NCI-H526 treated with DMSO at 0.1 percent for 48 hours (cell line): ENCODE results near the gene KRTAP9-3.
"Not testable (repeated sequence)": the region's sequence is repeated elsewhere in the genome, so short reads cannot be mapped to it uniquely, and the experiment has no call there.

Source experiments
- DNase-seq: peaks from one replicate; lab custom pipeline; 2025; lab: John Stamatoyannopoulos, UW

KRTAP9-3 gene

DNA sequence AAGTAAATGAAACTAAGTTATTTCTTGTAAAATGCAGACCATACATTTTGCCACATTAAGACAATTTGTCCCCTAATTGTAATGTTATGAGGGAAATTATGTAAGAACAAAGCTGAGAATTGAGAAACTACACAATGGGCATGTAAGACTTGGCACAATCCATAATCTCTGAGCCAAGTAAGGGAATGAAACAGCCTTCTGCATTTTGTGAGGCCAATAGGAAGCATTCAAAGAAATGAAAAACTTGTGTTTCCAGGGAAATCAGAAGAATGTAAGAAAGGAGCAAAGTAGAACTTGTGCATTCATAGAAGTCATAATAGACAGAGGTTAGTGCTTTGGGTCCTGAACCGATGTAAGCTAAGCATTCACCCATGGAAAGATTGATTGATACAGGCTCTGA is 19.0 kb downstream of the KRTAP9-3 start:
- no peak for DNase-seq

DNA sequence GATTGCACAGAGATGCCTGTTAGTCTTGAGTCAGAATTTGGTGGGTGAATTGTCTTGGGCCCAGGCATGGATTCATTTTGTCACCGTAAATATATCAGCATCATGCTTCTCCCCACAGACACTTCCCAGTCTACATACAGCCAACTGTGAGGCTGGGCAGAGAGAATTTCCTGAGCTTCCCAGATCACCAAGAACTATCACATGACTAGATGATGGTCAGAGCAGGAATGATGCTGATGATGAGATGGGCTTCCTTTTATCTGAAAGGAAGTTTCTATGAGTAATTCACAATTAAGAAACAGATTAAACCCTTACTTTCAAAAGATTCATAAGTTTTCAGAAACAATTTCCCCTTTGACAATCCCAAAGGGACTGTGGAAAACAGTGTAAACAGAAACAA is 22.6 kb downstream of the KRTAP9-3 start:
- no peak for DNase-seq

DNA sequence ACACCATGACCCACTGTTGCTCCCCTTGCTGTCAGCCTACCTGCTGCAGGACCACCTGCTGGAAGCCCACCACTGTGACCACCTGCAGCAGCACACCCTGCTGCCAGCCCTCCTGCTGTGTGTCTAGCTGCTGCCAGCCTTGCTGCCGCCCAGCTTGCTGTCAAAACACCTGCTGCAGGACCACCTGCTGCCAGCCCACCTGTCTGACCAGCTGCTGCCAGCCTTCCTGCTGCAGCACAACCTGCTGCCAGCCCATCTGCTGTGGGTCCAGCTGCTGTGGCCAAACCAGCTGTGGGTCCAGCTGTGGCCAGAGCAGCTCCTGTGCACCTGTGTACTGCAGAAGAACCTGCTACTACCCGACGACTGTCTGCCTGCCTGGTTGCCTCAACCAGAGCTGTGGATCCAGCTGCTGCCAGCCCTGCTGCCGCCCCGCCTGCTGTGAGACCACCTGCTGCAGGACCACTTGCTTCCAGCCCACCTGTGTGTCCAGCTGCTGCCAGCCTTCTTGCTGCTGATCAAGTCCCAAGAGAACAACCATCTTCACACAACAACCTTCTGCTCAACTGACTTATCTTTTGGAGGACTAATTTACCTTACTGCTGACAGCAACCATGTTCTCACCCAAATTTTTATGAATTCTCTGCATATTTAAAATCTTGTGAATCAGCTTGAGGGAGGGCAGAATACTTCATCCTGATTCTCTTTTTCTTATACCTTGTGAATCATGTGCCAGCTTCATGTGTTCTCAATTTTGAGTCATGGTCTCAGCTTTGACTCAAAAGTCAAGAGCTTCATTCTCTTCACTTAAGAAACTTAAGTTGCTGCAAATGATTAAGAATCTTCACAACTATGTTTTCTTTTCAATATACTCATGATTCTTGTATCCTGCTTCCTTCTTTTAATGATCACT is 23.4 kb downstream of the KRTAP9-3 start, which contains the start of gene KRTAP9-9:
KRTAP9-9 (plus strand) TSS at position 4 of the 910 bp plus-strand sequence.
- DNase-seq, result not testable (repeated sequence)

DNA sequence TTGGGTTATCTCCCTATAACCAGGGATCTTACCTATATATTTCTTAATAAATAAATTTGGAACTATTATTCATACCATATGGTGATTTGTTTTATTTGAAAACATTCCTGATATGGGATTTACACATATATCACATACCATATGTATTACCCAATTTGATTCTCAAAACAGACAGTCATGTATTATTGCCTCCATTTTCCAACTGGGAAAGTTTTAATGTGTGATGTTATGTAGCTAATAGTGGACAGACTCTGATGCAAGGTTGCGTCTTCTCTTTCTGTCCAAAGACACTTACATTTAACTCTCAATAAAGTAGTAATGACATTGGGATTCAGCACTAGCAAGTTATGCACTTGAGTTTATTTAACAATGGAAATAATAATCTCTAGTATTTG is 24.0 kb downstream of the KRTAP9-3 start:
- no peak for DNase-seq

DNA sequence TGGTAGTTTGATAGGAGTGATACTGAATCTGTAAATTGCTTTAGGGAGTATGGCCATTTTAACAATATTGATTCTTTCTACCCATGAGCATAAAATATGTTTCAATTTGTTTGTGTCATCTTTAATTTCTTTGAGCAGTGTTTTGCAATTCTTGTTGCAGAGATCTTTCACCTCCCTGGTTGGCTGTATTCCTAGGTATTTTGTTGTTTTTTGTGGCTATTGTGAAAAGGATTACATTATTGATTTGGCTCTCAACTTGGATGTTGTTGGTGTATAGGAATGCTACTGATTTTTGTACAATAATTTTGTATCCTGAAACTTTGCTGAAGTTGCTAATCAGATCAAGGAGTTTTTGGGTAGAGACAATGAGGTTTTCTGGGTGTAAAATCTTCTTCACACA is 26.2 kb downstream of the KRTAP9-3 start:
- DNase-seq, result no peak

- no peak for DNase-seq
Observed at GRCh38 chr17:41263212-41263611, 31.0 kb downstream of the KRTAP9-3 start.

DNA sequence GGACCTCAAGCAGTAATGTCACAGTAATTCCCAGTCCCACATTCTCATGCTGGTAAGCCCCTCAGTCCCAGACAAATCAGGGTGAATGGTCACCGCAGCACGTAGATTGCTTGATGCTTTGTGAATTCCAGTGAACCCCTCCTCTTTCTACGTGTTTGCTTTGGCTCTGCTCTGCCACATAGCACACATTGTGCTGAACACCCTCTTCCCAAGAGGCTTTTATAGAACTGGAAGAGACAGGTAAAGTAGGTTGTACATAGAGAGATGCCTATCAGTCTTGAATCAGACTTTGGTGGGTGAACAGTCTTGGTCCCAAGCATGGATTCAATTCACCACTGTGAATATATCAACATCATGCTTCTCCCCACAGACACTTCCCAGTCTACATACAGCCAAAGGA is 32.4 kb downstream of the KRTAP9-3 start:
- no peak for DNase-seq

DNA sequence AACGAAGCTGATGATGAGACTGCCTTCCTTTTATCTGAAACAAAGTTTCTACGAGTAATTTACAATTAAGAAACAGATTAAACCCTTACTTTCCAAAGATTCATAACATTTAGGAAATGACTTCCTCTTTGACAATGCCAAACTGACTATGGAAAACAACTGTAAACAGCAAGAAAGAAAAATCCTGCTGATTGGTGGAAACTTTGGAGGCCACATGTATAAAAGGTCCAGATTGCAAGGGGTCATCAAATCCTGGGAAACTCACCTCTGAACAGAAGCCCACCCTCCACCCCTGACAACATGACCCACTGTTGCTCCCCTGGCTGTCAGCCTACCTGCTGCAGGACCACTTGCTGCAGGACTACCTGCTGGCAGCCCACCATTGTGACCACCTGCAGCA is 32.8 kb downstream of the KRTAP9-3 start, which contains the start of gene KRTAP9-6:
KRTAP9-6 (plus strand) TSS at position 301 of the 400 bp plus-strand sequence; CDS start at position 301, 0 bp downstream.
- no peak for DNase-seq

- DNase-seq, result no peak
Observed at GRCh38 chr17:41267711-41268110, 35.5 kb downstream of the KRTAP9-3 start.

DNA sequence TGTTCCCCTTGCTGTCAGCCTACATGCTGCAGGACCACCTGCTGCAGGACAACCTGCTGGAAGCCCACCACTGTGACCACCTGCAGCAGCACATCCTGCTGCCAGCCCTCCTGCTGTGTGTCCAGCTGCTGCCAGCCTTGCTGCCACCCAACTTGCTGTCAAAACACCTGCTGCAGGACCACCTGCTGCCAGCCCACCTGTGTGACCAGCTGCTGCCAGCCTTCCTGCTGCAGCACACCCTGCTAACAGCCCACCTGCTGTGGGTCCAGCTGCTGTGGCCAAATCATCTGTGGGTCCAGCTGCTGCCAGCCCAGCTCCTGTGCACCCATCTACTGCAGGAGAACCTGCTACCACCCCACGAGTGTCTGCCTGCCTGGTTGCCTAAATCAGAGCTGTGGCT is 39.1 kb downstream of the KRTAP9-3 start:
- not testable (repeated sequence) for DNase-seq

GRCh38 chr17:41271858-41272257 is 39.6 kb downstream of the KRTAP9-3 start:
- DNase-seq, result no peak

DNA sequence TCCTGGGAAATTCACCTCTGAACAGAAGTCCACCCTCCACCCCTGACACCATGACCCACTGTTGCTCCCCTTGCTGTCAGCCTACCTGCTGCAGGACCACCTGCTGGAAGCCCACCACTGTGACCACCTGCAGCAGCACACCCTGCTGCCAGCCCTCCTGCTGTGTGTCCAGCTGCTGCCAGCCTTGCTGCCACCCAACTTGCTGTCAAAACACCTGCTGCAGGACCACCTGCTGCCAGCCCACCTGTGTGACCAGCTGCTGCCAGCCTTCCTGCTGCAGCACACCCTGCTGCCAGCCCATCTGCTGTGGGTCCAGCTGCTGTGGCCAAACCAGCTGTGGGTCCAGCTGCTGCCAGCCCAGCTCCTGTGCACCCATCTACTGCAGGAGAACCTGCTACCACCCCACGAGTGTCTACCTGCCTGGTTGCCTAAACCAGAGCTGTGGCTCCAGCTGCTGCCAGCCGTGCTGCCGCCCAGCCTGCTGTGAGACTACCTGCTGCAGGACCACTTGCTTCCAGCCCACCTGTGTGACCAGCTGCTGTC is 43.5 kb downstream of the KRTAP9-3 start, which contains the start of gene KRTAP9-7:
KRTAP9-7 (plus strand) TSS at position 51 of the 543 bp plus-strand sequence; CDS start at position 51, 0 bp downstream.
- DNase-seq, result not testable (repeated sequence)

- no peak for DNase-seq
Observed at GRCh38 chr17:41278176-41278955, 46.1 kb downstream of the KRTAP9-3 start.
